ENCODE results near the gene PPA2.
"Not testable (repeated sequence)": the region's sequence is repeated elsewhere in the genome, so short reads cannot be mapped to it uniquely, and the experiment has no call there.

PPA2 gene

GRCh38 chr4:105483840-105484239 lies 10.0 kb upstream of the PPA2 start:
- Histone ChIP-seq H3K4me3 (ENCODE audit: low read length in 2 of 2) (no peak overlapping the region), H3K9me3 (ENCODE audit: control insufficient read depth in 2 of 2, low read length in 2 of 2) (no peaks in the 10 kb centered on the region), H3K27me3 (ENCODE audit: control insufficient read depth in 1 of 2, insufficient read depth in 2 of 2, low read length in 2 of 2) (no peaks in the 10 kb centered on the region), H3K27ac (ENCODE audit: low read length) (no peak overlapping the region), H3K4me1 (ENCODE audit: control insufficient read depth, insufficient read depth, low read length) (no peaks in the 10 kb centered on the region), H3K36me3 (ENCODE audit: control insufficient read depth in 2 of 2, insufficient read depth in 2 of 2, low read length in 2 of 2) (no peaks in the 10 kb centered on the region), H3K9ac (ENCODE audit: low read length in 2 of 2) (no peak overlapping the region)

- Histone ChIP-seq H3K4me1 (ENCODE audit: control insufficient read depth, insufficient read depth, low read length) (peaks cover 4% of the 10 kb centered on the region), H3K27ac (ENCODE audit: low read length) (peak overlapping the region; percentile 95), H3K9me3 (ENCODE audit: control insufficient read depth in 2 of 2, low read length in 2 of 2) (no peaks in the 10 kb centered on the region), H3K9ac (ENCODE audit: low read length in 2 of 2) (peak overlapping the region; percentile 93 to 94), H3K27me3 (ENCODE audit: control insufficient read depth in 1 of 2, insufficient read depth in 2 of 2, low read length in 2 of 2) (no peaks in the 10 kb centered on the region), H3K36me3 (ENCODE audit: control insufficient read depth in 2 of 2, insufficient read depth in 2 of 2, low read length in 2 of 2) (no peaks in the 10 kb centered on the region), H3K4me3 (ENCODE audit: low read length in 2 of 2) (peak overlapping the region; percentile 76 to 86)
Measured at GRCh38 chr4:105474099-105474518, 247 bp upstream of the PPA2 start.

- peak overlapping the region; percentile 93 to 94 for H3K9ac ChIP-seq (ENCODE audit: low read length in 2 of 2)
- peak overlapping the region; percentile 95 for H3K27ac ChIP-seq (ENCODE audit: low read length)
- H3K9me3 ChIP-seq (ENCODE audit: control insufficient read depth in 2 of 2, low read length in 2 of 2) = no peaks in the 10 kb centered on the region
- peaks cover 6% of the 10 kb centered on the region for H3K4me1 ChIP-seq (ENCODE audit: control insufficient read depth, insufficient read depth, low read length)
- H3K27me3 ChIP-seq (ENCODE audit: control insufficient read depth in 1 of 2, insufficient read depth in 2 of 2, low read length in 2 of 2) = no peaks in the 10 kb centered on the region
- H3K4me3 ChIP-seq (ENCODE audit: low read length in 2 of 2) = peak overlapping the region; percentile 76 to 86
- H3K36me3 ChIP-seq (ENCODE audit: control insufficient read depth in 2 of 2, insufficient read depth in 2 of 2, low read length in 2 of 2) = no peaks in the 10 kb centered on the region
Measured at GRCh38 chr4:105472871-105473323, 965 bp downstream of the PPA2 start.

GRCh38 chr4:105471566-105472176 lies 2.2 kb downstream of the PPA2 start:
- Histone ChIP-seq H3K9me3 (ENCODE audit: control insufficient read depth in 2 of 2, low read length in 2 of 2) (no peaks in the 10 kb centered on the region), H3K27ac (ENCODE audit: low read length) (peak overlapping the region; percentile 95), H3K4me3 (ENCODE audit: low read length in 2 of 2) (peak overlapping the region; percentile 76 to 86), H3K4me1 (ENCODE audit: control insufficient read depth, insufficient read depth, low read length) (peaks cover 6% of the 10 kb centered on the region), H3K36me3 (ENCODE audit: control insufficient read depth in 2 of 2, insufficient read depth in 2 of 2, low read length in 2 of 2) (no peaks in the 10 kb centered on the region), H3K27me3 (ENCODE audit: control insufficient read depth in 1 of 2, insufficient read depth in 2 of 2, low read length in 2 of 2) (no peaks in the 10 kb centered on the region), H3K9ac (ENCODE audit: low read length in 2 of 2) (peak overlapping the region; percentile 22 to 94)

GRCh38 chr4:105470766-105471165 lies 3.1 kb downstream of the PPA2 start:
- H3K9me3 ChIP-seq (ENCODE audit: control insufficient read depth in 2 of 2, low read length in 2 of 2) = no peaks in the 10 kb centered on the region
- peaks cover 6% of the 10 kb centered on the region for H3K4me1 ChIP-seq (ENCODE audit: control insufficient read depth, insufficient read depth, low read length)
- H3K27ac ChIP-seq (ENCODE audit: low read length) = no peak overlapping the region
- H3K4me3 ChIP-seq (ENCODE audit: low read length in 2 of 2) = no peak overlapping the region
- H3K36me3 ChIP-seq (ENCODE audit: control insufficient read depth in 2 of 2, insufficient read depth in 2 of 2, low read length in 2 of 2) = no peaks in the 10 kb centered on the region
- H3K27me3 ChIP-seq (ENCODE audit: control insufficient read depth in 1 of 2, insufficient read depth in 2 of 2, low read length in 2 of 2) = no peaks in the 10 kb centered on the region
- peak overlapping the region in 1 of 2 donors; percentile 41 for H3K9ac ChIP-seq (ENCODE audit: low read length in 2 of 2)

- Histone ChIP-seq H3K27ac (ENCODE audit: low read length) (no peak overlapping the region), H3K36me3 (ENCODE audit: control insufficient read depth in 2 of 2, insufficient read depth in 2 of 2, low read length in 2 of 2) (no peaks in the 10 kb centered on the region), H3K4me3 (ENCODE audit: low read length in 2 of 2) (no peak overlapping the region), H3K27me3 (ENCODE audit: control insufficient read depth in 1 of 2, insufficient read depth in 2 of 2, low read length in 2 of 2) (no peaks in the 10 kb centered on the region), H3K9ac (ENCODE audit: low read length in 2 of 2) (no peak overlapping the region), H3K4me1 (ENCODE audit: control insufficient read depth, insufficient read depth, low read length) (peaks cover 6% of the 10 kb centered on the region), H3K9me3 (ENCODE audit: control insufficient read depth in 2 of 2, low read length in 2 of 2) (no peaks in the 10 kb centered on the region)
Measured at GRCh38 chr4:105469736-105470135, 4.1 kb downstream of the PPA2 start.

- Histone ChIP-seq H3K9me3 (ENCODE audit: control insufficient read depth in 2 of 2, low read length in 2 of 2) (no peaks in the 10 kb centered on the region), H3K27ac (ENCODE audit: low read length) (no peak overlapping the region), H3K36me3 (ENCODE audit: control insufficient read depth in 2 of 2, insufficient read depth in 2 of 2, low read length in 2 of 2) (no peaks in the 10 kb centered on the region), H3K27me3 (ENCODE audit: control insufficient read depth in 1 of 2, insufficient read depth in 2 of 2, low read length in 2 of 2) (no peaks in the 10 kb centered on the region), H3K4me3 (ENCODE audit: low read length in 2 of 2) (no peak overlapping the region), H3K4me1 (ENCODE audit: control insufficient read depth, insufficient read depth, low read length) (peaks cover 2% of the 10 kb centered on the region), H3K9ac (ENCODE audit: low read length in 2 of 2) (no peak overlapping the region)
Measured at GRCh38 chr4:105466580-105466979, 7.3 kb downstream of the PPA2 start.

- H3K4me3 ChIP-seq (ENCODE audit: low read length in 2 of 2); H3K9me3 ChIP-seq (ENCODE audit: control insufficient read depth in 2 of 2, low read length in 2 of 2); H3K36me3 ChIP-seq (ENCODE audit: control insufficient read depth in 2 of 2, insufficient read depth in 2 of 2, low read length in 2 of 2); H3K27ac ChIP-seq (ENCODE audit: low read length); H3K9ac ChIP-seq (ENCODE audit: low read length in 2 of 2); H3K4me1 ChIP-seq (ENCODE audit: control insufficient read depth, insufficient read depth, low read length); H3K27me3 ChIP-seq (ENCODE audit: control insufficient read depth in 1 of 2, insufficient read depth in 2 of 2, low read length in 2 of 2): not testable (repeated sequence)
Measured at GRCh38 chr4:105464563-105464962, 9.3 kb downstream of the PPA2 start.

- Histone ChIP-seq H3K9ac (ENCODE audit: low read length in 2 of 2) (no peak overlapping the region), H3K4me3 (ENCODE audit: low read length in 2 of 2) (no peak overlapping the region), H3K36me3 (ENCODE audit: control insufficient read depth in 2 of 2, insufficient read depth in 2 of 2, low read length in 2 of 2) (no peaks in the 10 kb centered on the region), H3K4me1 (ENCODE audit: control insufficient read depth, insufficient read depth, low read length) (no peaks in the 10 kb centered on the region), H3K9me3 (ENCODE audit: control insufficient read depth in 2 of 2, low read length in 2 of 2) (no peaks in the 10 kb centered on the region), H3K27ac (ENCODE audit: low read length) (no peak overlapping the region), H3K27me3 (ENCODE audit: control insufficient read depth in 1 of 2, insufficient read depth in 2 of 2, low read length in 2 of 2) (no peaks in the 10 kb centered on the region)
Measured at GRCh38 chr4:105462576-105462975, 11.3 kb downstream of the PPA2 start.

- no peak overlapping the region for H3K4me3 ChIP-seq (ENCODE audit: low read length in 2 of 2)
- no peak overlapping the region for H3K9ac ChIP-seq (ENCODE audit: low read length in 2 of 2)
- H3K27ac ChIP-seq (ENCODE audit: low read length) = no peak overlapping the region
- no peaks in the 10 kb centered on the region for H3K4me1 ChIP-seq (ENCODE audit: control insufficient read depth, insufficient read depth, low read length)
- H3K9me3 ChIP-seq (ENCODE audit: control insufficient read depth in 2 of 2, low read length in 2 of 2) = no peaks in the 10 kb centered on the region
- no peaks in the 10 kb centered on the region for H3K36me3 ChIP-seq (ENCODE audit: control insufficient read depth in 2 of 2, insufficient read depth in 2 of 2, low read length in 2 of 2)
- no peaks in the 10 kb centered on the region for H3K27me3 ChIP-seq (ENCODE audit: control insufficient read depth in 1 of 2, insufficient read depth in 2 of 2, low read length in 2 of 2)
Measured at GRCh38 chr4:105461621-105462382, 12.1 kb downstream of the PPA2 start.

- Histone ChIP-seq H3K27me3 (ENCODE audit: control insufficient read depth in 1 of 2, insufficient read depth in 2 of 2, low read length in 2 of 2) (no peaks in the 10 kb centered on the region), H3K9ac (ENCODE audit: low read length in 2 of 2) (no peak overlapping the region), H3K4me1 (ENCODE audit: control insufficient read depth, insufficient read depth, low read length) (no peaks in the 10 kb centered on the region), H3K9me3 (ENCODE audit: control insufficient read depth in 2 of 2, low read length in 2 of 2) (no peaks in the 10 kb centered on the region), H3K4me3 (ENCODE audit: low read length in 2 of 2) (no peak overlapping the region), H3K36me3 (ENCODE audit: control insufficient read depth in 2 of 2, insufficient read depth in 2 of 2, low read length in 2 of 2) (no peaks in the 10 kb centered on the region), H3K27ac (ENCODE audit: low read length) (no peak overlapping the region)
Measured at GRCh38 chr4:105461221-105461620, 12.6 kb downstream of the PPA2 start.

Data from stomach smooth muscle (tissue), 2 donors.